ENCODE measurements around the gene DIS3L. TPM values are rescaled to one million over a fixed set of nuclear protein-coding genes. Genes with fewer than 3 reads are reported as not detected.

The DIS3L gene
- total and polyA plus RNA-seq, 2 of the 13 experiments (the other 11 are each of a cell fraction or from before 2014, with no cell fraction given): 21.0 to 50.5 TPM

- TF ChIP-seq, protein P1, sequence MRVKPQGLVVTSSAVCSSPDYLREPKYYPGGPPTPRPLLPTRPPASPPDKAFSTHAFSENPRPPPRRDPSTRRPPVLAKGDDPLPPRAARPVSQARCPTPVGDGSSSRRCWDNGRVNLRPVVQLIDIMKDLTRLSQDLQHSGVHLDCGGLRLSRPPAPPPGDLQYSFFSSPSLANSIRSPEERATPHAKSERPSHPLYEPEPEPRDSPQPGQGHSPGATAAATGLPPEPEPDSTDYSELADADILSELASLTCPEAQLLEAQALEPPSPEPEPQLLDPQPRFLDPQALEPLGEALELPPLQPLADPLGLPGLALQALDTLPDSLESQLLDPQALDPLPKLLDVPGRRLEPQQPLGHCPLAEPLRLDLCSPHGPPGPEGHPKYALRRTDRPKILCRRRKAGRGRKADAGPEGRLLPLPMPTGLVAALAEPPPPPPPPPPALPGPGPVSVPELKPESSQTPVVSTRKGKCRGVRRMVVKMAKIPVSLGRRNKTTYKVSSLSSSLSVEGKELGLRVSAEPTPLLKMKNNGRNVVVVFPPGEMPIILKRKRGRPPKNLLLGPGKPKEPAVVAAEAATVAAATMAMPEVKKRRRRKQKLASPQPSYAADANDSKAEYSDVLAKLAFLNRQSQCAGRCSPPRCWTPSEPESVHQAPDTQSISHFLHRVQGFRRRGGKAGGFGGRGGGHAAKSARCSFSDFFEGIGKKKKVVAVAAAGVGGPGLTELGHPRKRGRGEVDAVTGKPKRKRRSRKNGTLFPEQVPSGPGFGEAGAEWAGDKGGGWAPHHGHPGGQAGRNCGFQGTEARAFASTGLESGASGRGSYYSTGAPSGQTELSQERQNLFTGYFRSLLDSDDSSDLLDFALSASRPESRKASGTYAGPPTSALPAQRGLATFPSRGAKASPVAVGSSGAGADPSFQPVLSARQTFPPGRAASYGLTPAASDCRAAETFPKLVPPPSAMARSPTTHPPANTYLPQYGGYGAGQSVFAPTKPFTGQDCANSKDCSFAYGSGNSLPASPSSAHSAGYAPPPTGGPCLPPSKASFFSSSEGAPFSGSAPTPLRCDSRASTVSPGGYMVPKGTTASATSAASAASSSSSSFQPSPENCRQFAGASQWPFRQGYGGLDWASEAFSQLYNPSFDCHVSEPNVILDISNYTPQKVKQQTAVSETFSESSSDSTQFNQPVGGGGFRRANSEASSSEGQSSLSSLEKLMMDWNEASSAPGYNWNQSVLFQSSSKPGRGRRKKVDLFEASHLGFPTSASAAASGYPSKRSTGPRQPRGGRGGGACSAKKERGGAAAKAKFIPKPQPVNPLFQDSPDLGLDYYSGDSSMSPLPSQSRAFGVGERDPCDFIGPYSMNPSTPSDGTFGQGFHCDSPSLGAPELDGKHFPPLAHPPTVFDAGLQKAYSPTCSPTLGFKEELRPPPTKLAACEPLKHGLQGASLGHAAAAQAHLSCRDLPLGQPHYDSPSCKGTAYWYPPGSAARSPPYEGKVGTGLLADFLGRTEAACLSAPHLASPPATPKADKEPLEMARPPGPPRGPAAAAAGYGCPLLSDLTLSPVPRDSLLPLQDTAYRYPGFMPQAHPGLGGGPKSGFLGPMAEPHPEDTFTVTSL (CRISPR knock-in tag; IDR thresholded peaks at IDR 0.05; ENCODE audit: borderline replicate concordance): no peak
- TF ChIP-seq RFXANK (CRISPR knock-in tag; IDR thresholded peaks at IDR 0.05) (no peak), MXD3 (CRISPR knock-in tag; IDR thresholded peaks at IDR 0.05) (no peak), ZNF552 (CRISPR knock-in tag; IDR thresholded peaks at IDR 0.05; ENCODE audit: borderline replicate concordance) (no peak), HBP1 (CRISPR knock-in tag; IDR thresholded peaks at IDR 0.05; ENCODE audit: low read depth) (no peak), ZBTB38 (CRISPR knock-in tag; IDR thresholded peaks at IDR 0.05) (no peak), NFE2 (CRISPR knock-in tag; IDR thresholded peaks at IDR 0.05) (peak; percentile 58; the same call in 1 of the 2 replicates)
These were observed 5.3 kb upstream of the DIS3L start (continued) for GRCh38 chr15:66288093-66288492.

Measured in HepG2 (cell line).